GM04503 (cell line): ENCODE measurements around the gene S1PR4.

Experiments used
- DNase-seq: peaks from one replicate; pipeline ENCODE4 v3.0.0-alpha.2; 2012; ENCODE audit warnings: low read depth

Gene S1PR4, protein sequence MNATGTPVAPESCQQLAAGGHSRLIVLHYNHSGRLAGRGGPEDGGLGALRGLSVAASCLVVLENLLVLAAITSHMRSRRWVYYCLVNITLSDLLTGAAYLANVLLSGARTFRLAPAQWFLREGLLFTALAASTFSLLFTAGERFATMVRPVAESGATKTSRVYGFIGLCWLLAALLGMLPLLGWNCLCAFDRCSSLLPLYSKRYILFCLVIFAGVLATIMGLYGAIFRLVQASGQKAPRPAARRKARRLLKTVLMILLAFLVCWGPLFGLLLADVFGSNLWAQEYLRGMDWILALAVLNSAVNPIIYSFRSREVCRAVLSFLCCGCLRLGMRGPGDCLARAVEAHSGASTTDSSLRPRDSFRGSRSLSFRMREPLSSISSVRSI

DNA sequence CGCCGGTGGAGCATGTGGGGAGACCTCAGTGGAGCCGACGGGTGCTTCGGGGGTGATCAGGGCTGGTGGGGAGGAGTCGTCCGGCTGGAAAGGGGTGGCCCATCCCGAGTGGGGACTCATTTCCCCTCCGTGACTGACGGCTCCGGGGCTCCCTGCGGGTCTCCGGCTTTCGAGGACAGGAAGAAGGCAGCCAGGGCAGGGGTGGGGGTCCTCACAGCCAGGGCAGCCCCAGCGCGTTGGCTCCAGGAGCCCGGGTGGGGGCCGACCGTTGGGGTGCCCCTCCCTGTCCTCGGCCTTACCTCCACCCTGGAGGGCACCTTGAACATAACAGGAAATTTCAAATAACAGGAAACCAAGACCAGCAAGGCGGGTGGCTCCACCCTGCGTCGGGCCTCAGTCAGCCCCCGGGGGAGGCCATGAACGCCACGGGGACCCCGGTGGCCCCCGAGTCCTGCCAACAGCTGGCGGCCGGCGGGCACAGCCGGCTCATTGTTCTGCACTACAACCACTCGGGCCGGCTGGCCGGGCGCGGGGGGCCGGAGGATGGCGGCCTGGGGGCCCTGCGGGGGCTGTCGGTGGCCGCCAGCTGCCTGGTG lies at the start of gene S1PR4:
TSS of gene S1PR4 (plus strand) at position 393 of the 596 bp plus-strand sequence. CDS start at position 417, 24 bp downstream.
- DNase-seq = no peak

DNA sequence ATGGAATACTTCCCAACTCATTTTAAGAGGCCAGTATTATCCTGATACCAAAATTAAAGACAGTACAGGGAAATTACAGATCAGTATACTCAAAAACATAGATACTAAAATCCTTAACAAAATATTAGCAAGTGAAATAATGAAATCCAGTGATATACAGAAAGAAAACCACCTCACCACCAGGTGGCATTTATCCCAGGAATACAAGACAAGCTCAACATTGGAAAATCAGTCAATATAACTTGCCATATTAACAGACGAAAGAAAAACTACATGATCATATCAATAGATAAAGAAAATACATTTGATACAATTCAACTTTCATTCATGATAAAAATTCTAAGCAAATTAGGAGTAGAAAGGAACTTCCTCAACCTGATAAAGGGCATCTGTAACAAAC lies 49.5 kb upstream of the S1PR4 start:
- DNase-seq = no peak

DNA sequence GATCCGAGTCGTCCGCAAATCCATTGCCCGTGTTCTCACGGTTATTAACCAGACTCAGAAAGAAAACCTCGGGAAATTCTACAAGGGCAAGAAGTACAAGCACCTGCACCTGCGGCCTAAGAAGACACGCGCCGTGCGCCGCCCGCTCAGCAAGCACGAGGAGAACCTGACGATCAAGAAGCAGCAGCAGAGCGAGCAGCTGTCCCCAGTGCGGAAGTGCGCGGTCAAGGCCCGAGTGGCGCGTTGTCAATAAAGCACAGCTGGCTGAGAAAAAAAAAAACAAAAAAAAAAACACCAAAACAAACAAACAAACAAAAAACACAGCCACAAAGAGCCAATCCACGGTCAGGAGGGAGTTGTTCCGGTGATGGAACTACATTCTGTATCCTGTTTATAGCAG lies 47.4 kb upstream of the S1PR4 start:
- DNase-seq = no peak

DNA sequence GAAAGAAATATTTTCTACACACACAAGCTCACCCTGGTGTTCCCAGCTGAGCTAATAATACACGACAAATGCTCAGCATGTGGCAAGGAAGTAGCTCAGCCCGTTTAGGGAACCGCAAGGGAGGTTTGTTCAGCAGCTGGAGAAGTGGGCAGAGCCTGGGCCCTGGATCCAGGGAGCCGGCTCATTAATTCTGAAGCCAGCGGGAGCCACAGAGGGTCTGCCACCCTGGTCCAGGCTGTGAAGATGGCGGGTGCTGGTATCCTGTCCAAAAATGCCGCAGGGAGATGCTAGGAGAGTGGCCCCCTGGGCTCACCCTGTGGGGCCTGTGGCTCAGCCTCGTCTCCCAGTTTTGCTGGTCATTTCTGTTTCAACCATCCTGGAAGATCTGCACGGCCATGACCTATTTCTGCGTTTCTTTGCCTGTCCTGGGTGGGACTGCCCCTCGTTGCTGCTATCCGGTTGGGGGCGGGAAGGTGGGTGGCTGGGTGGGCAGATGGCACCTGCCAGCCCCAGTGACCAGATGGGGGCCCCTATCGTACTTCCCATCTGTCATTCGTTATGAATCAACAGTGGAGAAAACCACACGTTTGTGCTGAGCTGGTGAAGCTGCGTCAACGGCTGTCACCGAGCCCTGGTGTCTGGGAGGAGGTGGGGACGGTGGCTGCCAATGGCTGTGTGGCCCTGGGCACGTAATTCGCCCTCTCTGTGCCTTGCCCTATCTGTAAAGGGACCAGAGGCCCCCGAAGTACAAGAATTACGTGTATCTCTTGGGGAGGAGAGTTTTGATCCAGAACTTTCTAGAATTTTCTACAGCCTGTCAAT lies 45.4 kb upstream of the S1PR4 start:
- peak; percentile 49 for DNase-seq

DNA sequence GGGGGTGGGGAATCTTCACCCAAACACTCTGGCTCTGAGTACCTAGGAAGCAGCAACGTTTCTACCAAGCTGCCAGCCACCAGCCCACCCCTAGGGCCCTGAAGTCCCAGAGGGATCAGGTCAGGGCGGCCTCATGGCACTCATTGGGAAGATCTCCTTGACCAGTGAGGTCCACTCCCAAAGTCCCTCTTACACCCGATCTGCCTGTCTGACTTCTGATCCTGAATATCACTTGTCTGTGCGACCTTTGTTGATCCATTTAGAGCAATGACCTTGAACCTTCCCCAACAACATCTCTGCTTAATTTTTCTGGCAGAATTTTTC lies 44.8 kb upstream of the S1PR4 start:
- DNase-seq = no peak

DNA sequence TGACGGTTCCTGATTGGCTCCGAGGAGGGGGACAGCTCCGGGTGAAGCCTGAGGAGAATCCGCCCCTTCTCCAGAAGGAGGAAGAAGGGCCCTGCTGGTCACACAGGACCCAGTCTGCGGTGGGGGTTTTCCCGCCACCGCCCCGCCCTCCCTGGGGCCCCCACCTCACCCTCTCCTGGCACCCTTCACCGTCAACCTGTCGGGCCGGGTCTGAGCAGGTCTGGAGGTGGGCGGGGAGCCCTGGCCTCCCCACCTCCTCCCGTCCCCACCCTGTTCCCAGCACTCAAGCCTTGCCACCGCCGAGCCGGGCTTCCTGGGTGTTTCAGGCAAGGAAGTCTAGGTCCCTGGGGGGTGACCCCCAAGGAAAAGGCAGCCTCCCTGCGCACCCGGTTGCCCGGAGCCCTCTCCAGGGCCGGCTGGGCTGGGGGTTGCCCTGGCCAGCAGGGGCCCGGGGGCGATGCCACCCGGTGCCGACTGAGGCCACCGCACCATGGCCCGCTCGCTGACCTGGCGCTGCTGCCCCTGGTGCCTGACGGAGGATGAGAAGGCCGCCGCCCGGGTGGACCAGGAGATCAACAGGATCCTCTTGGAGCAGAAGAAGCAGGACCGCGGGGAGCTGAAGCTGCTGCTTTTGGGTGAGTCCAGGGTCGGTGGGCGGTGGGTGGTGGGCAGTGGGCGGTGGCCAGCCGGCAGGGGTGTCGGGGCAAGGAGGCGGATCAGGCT lies 42.4 kb upstream of the S1PR4 start, which contains the start of gene GNA15:
TSS of gene GNA15 (plus strand) at position 73 of the 723 bp plus-strand sequence. CDS start at position 491, 418 bp downstream.
- no peak for DNase-seq

DNA sequence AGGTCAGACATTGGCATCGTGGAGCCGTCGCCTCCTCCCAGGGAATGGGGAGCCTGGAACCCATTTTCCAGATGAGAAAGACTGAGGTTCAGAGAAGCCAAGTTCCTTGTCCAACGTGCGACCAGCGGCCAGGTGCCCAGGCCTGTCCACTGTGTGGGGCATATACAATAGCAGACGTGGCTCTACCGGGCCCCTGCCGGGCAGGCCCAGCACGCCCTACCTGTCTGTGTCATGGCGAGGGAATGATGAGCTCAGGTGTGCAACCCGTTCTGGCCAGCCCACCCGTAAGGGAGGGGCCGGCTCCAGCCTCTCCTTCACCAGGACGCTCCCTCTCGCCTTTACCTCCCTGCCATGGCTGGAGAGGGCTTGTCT lies 41.9 kb upstream of the S1PR4 start:
- no peak for DNase-seq

DNA sequence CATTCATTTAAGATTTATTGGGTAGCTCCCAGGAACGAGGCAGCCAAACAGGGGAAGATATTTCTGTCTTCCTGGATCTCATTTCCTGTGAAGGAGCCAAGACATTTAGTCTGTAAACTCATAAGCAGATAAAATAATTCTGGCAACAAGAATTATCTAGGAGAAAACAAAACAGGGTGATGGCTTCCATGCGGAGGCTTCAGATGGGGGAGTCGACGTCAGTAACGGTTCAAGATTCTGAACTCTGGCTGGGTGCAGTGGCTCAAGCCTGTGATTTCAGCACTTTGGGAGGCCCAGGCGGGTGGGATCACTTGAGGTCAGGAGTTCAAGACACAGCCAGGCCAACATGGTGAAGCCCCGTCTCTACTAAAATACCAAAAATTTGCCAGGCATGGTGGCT lies 41.5 kb upstream of the S1PR4 start:
- DNase-seq = no peak

DNA sequence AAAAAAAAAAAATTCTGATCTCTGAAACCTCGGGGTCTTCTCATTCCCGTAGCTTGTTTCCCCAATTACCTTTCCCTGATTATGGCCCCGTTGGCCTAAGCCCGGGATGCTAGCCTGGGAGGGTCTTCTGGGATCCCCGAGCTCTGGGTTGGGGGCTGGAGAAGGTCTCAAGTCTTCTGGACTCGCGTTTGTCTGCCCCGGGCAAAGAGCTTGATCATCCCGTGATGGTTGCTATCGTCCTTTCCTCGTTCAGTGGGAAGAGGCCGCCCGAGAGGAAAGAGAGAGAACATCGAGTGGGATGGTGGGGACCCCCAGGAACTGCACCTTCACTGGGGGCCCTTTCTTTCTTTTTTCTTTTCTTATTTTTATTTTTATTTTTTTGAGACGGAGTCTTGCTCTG lies 40.3 kb upstream of the S1PR4 start:
- no peak for DNase-seq

DNA sequence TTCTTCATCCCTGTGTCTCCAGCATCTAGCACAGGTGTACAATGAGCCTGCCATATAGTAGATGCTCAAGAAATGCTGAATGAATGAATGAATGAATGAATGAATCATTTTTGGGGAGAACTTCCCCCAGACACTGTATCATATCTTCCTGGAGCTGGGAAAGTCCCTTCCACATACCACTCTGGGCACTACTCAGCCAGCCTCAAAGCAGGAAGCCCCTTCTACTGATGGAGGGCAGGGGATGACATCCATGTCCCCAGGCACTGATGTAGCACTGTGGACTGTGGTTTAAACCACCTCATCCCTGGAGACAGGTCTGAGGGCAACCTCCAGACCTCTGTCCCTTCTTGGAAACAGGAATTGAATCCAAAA lies 37.9 kb upstream of the S1PR4 start:
- no peak for DNase-seq

DNA sequence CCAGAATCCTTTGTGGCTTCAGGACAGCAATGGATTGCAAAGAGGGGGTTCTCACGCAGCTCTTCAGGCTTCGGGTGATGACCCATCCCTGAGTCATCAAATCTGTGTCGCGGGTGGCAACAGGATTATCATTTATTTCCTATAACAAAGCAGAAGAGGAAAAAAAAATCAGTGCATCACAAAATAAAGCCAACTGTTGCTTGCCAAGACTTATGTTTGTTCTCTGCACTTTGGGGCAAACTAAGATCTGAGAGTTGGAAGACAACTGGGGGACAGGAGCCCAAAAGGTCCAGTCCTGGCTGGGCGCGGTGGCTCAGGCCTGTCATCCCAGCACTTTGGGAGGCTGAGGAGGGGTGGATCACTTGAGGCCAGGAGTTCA lies 36.3 kb upstream of the S1PR4 start:
- DNase-seq = peak; percentile 85

DNA sequence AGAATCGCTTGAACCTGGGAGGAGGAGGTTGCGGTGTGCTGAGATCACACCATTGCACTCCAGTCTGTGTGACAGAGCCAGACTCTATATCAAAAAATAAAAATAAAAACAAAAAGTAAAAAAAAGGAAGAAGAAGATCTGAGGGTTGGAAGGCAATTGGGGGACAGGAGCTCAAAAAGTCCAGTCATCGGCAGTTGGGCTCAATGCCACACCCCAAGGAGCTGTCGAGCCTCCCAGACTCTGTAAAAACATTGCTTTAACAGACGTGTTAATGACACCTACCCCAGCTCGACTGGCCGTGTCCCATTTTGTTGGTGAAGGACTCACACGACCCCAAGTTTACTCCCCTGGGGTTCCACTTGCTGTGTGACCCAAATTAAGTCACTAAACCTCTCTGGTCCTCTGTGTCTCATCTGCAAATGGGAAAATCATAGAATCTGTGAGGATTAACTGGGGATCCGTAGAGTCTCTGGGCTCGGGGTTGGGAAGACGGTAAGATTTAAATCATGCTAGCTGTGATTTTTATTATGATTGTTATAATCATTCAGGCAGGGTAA lies 35.7 kb upstream of the S1PR4 start:
- DNase-seq = no peak

DNA sequence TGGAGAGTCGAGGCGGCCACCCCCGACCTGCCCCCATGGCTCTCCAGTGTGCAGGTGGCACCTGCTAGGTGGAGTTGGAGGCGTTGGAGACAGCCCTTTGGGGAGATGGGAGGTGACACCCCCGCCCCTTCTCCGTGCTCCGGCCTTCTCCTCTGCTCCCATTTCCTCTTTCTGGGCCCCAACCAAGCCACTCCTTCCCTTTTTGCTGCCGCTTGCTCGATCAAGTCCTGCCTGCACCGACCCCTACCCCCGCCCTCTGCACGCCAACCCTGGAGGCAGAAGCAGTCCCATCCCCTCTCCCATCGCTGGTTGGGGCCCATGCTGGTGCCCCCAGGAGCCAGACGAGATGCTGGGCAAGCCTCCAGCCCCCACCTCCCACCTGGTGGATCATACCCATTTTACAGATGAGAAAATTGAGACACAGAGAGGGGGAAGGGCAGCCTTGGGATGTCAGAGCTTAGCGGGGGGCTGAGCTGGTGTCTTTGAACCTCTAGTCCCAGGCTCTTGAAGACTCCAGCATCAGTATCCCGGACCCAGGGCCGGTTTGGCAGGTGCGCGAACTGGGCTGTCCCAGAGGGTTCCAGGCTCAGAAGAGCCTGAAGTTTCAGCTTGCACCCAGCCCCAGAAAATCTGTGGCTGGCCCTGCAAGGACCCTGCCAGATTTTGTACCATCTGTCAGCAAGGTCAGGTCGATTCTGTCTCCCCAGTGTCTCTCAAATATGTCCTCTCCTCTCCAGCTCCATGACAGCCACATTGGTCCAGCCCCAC lies 32.5 kb upstream of the S1PR4 start:
- no peak for DNase-seq

DNA sequence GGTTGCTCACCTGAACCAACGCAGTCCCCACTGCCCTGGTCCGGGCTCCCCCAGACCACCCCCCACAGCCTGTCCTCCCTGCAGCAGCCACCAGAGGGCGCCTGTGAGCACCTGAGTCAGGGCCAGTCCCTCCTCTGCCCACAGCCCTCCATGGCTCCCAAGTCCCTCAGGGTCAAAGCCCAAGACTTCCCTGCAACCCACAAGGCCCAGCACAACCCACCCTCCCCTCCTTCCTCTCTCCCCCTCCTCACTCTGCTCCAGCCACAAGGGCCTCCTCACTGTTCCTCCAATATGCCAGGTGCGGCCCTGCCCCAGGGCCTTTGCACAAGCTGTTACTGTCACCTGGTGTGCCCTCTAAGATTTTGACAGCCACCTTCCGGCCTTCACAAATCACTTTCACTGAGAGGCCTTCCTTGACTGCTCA lies 31.9 kb upstream of the S1PR4 start:
- no peak for DNase-seq

DNA sequence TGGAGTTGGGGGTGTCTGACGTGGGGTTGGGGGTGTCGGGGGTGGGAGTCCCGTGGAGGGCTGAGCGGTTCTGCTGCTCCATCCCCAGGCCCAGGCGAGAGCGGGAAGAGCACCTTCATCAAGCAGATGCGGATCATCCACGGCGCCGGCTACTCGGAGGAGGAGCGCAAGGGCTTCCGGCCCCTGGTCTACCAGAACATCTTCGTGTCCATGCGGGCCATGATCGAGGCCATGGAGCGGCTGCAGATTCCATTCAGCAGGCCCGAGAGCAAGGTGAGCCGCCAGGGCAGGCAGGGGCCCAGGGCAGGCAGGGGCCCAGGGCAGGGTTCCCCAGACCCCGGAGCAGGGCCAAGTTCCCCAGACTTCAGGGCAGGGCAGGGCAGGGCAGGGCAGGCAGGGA lies 30.1 kb upstream of the S1PR4 start:
- no peak for DNase-seq

DNA sequence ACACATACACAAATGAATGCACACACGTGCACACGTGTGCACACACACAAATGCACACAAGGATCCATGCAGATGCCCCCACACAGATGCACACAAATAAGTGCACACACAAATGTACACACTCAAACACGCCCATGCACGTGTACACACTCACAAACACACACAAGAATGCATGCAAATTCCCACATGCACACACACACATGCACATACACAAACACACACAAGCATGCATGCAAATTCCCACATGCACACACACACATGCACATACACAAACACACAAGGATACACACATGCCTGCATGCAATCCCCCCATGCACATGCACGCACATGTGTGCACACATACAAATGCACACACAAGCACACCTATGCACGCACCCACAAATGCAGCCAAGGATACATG lies 29.5 kb upstream of the S1PR4 start:
- no peak for DNase-seq

DNA sequence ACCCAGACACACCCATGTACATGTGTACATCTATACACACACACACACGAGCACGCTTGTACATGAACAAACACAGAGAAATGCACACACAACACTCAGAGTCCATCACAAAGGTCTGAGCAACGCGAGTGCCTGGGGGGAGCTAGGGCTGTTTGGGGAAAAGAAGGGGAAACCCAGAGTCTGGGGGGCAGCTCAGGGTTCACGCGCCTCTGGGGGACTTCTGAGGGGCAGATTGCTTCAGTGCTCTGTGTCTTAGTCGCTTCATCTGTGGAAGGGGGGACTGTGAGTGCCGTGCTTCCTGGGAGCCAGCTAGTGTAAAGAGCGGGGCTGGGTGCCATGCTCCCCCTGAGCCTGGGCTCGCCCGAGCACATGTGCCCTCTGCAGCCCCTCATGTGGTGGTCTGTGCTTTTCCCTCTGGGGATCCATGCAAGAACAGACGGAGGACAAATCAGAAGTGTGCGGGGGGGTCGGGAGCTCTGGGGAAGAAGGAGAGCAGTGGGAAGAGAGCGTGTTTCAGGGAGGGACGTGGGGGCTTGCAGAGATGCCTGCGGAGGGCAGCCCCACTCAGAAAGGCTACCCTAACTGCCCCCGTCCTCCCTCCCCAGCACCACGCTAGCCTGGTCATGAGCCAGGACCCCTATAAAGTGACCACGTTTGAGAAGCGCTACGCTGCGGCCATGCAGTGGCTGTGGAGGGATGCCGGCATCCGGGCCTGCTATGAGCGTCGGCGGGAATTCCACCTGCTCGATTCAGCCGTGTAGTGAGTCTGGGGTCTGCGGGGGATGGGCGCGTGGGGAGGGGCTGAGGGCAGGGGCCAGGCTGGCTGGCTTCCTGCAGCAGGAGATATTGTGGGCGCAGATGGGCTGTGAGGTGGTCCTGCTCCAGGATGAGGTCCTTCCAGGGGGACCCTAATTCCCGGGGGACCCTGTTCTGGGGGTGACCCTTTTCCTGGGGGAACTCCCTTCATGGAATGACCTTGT lies 28.8 kb upstream of the S1PR4 start:
- no peak for DNase-seq

DNA sequence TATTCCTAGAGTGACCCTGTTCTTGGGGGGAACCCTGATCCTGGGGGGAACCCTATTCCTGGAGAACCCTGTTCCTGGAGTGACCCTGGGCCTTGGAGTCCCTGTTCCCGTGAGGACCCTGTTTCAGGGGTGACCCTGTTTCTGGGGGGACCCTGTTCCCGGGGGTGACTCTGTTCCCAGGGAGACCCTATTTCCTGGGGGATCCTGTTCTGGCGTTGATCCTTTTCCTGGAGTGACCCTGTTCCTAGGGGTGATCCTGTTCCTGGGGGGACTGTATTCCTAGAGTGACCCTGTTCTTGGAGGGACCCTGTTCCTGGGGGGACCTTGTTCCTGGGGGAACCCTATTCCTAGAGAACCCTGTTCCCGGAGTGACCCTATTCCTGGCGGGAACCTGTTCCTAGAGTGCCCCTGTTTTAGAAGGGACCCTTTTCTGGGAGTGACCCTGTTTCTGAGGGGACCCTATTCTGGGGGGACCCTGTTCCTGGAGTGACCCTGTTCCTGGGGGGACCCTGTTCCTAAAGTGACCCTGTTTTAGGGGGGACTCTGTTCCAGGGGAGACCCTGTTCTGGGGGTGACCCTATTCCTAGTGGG lies 27.7 kb upstream of the S1PR4 start:
- no peak for DNase-seq

DNA sequence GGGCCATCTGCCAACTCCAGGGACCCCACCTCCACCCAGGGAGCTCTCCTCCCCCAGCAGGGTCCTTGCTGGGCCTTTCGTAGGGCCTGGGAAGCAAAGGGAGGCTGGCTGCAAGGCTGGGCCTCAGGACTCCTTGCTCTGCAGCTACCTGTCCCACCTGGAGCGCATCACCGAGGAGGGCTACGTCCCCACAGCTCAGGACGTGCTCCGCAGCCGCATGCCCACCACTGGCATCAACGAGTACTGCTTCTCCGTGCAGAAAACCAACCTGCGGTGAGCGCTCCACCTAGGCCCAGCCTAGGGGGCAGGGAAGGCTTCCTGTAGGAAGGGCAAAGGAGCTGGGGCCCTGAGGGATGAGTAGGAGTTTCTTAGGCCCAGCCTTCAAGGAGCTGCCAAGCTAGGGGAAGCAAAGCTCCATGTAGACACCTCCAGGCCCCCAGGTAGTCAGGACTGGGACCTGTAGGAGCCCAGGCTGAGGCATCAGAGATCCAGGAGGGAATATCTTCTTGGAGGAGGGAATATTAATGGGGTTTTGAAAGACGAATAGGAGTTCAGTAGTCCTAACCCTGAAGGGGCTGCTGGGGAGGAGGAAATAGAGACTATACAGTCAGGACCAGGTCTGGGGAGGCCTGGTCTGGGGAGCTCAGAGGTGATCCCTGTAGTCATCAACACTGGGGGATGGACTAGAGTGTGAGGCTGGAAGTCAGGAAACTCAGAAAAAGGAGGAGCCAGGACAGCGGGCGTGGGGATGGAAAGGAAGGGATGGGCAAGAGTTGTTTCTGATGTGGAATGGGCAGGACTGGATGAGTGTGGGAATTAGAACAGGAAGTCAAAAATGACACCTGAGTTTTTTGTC lies 26.8 kb upstream of the S1PR4 start:
- DNase-seq = no peak
